ENCODE data around the gene SINHCAF.
"Not testable (repeated sequence)": the region's sequence is repeated elsewhere in the genome, so short reads cannot be mapped to it uniquely, and the experiment has no call there.

Gene SINHCAF

GRCh38 chr12:31263661-31264060 lies 62.3 kb downstream of the SINHCAF start:
- DNase-seq (ENCODE audit: low spot score), result no peak

GRCh38 chr12:31261744-31262143 lies 64.2 kb downstream of the SINHCAF start:
- no peak for DNase-seq (ENCODE audit: low spot score)

GRCh38 chr12:31260840-31261239 lies 65.1 kb downstream of the SINHCAF start:
- DNase-seq (ENCODE audit: low spot score), result no peak

- no peak for DNase-seq (ENCODE audit: low spot score)
Measured at GRCh38 chr12:31259136-31259886, 66.6 kb downstream of the SINHCAF start.

GRCh38 chr12:31257784-31258183 lies 68.2 kb downstream of the SINHCAF start:
- no peak for DNase-seq (ENCODE audit: low spot score)

- not testable (repeated sequence) for DNase-seq (ENCODE audit: low spot score)
Measured at GRCh38 chr12:31251707-31252611, 74.0 kb downstream of the SINHCAF start.

GRCh38 chr12:31250179-31250578 lies 75.8 kb downstream of the SINHCAF start:
- no peak for DNase-seq (ENCODE audit: low spot score)

- no peak for DNase-seq (ENCODE audit: low spot score)
Measured at GRCh38 chr12:31249356-31249755, 76.6 kb downstream of the SINHCAF start.

GRCh38 chr12:31248815-31249214 lies 77.1 kb downstream of the SINHCAF start:
- no peak for DNase-seq (ENCODE audit: low spot score)

- no peak for DNase-seq (ENCODE audit: low spot score)
Measured at GRCh38 chr12:31248337-31248736, 77.6 kb downstream of the SINHCAF start.

GRCh38 chr12:31246470-31246850 lies 79.5 kb downstream of the SINHCAF start:
- no peak for DNase-seq (ENCODE audit: low spot score)

- DNase-seq (ENCODE audit: low spot score), result no peak
Measured at GRCh38 chr12:31245822-31246469, 80.0 kb downstream of the SINHCAF start.

GRCh38 chr12:31242418-31242817 lies 83.5 kb downstream of the SINHCAF start:
- not testable (repeated sequence) for DNase-seq (ENCODE audit: low spot score)

GRCh38 chr12:31238764-31239387 lies 87.1 kb downstream of the SINHCAF start:
- peak; percentile 62 for DNase-seq (ENCODE audit: low spot score)

GRCh38 chr12:31238333-31238732 lies 87.6 kb downstream of the SINHCAF start:
- DNase-seq (ENCODE audit: low spot score), result not testable (repeated sequence)

GRCh38 chr12:31236998-31237637 lies 88.8 kb downstream of the SINHCAF start:
- DNase-seq (ENCODE audit: low spot score), result no peak

GRCh38 chr12:31235868-31236395 lies 90.0 kb downstream of the SINHCAF start:
- DNase-seq (ENCODE audit: low spot score), result peak; percentile 13

- peak; percentile 47 for DNase-seq (ENCODE audit: low spot score)
Measured at GRCh38 chr12:31234955-31235867, 90.7 kb downstream of the SINHCAF start.

GRCh38 chr12:31234053-31234840 lies 91.7 kb downstream of the SINHCAF start:
- no peak for DNase-seq (ENCODE audit: low spot score)

All from kidney tubule cell (primary cell).